IMR-90 (cell line): ENCODE results near the gene KMT2E.

ENCODE experiments used
- BHLHE40 ChIP-seq: fragments of 150-350 bp; IDR thresholded peaks from 2 replicates; pipeline ENCODE4 v1.6.1; 2016; ENCODE audit warnings: mild to moderate bottlenecking, low read depth, low read length
- CHD1 ChIP-seq: IDR thresholded peaks from 2 replicates; pipeline ENCODE4 v1.6.1; 2012; ENCODE audit warnings: low read depth, low read length, improper control_type of control experiment
- CTCF ChIP-seq: conservative IDR thresholded peaks from 2 replicates; pipeline ENCODE4 v1.5.1; 2012; ENCODE audit warnings: mild to moderate bottlenecking, low read depth, low read length, improper control_type of control experiment
- ELK1 ChIP-seq: fragments of 150-350 bp; IDR thresholded peaks from 2 replicates; pipeline ENCODE4 v1.6.1; 2016; ENCODE audit warnings: low read depth, mild to moderate bottlenecking, low read length, moderate library complexity, borderline replicate concordance
- FOS ChIP-seq: fragments of 150-350 bp; IDR thresholded peaks from 2 replicates; pipeline ENCODE4 v1.6.1; 2016; ENCODE audit warnings: low read depth, low read length
- MAFK ChIP-seq: IDR thresholded peaks from 2 replicates; pipeline ENCODE4 v1.6.1; 2012; ENCODE audit warnings: low read depth, low read length, improper control_type of control experiment
- MAZ ChIP-seq: IDR thresholded peaks from 2 replicates; pipeline ENCODE4 v1.6.1; 2012; ENCODE audit warnings: low read depth, mild to moderate bottlenecking, low read length, improper control_type of control experiment, moderate library complexity, borderline replicate concordance
- MXI1 ChIP-seq: IDR thresholded peaks from 2 replicates; pipeline ENCODE4 v1.6.1; 2012; ENCODE audit warnings: low read depth, mild to moderate bottlenecking, low read length, moderate library complexity, borderline replicate concordance
- NFE2L2 ChIP-seq: fragments of 150-350 bp; IDR thresholded peaks from 2 replicates; pipeline ENCODE4 v1.6.1; 2016; ENCODE audit warnings: low read depth, mild to moderate bottlenecking, low read length
- POLR2A ChIP-seq: IDR thresholded peaks from 2 replicates; pipeline ENCODE4 v1.6.1; 2012; ENCODE audit warnings: mild to moderate bottlenecking, low read depth, low read length
- RAD21 ChIP-seq: IDR thresholded peaks from 2 replicates; pipeline ENCODE4 v1.6.1; 2012; ENCODE audit warnings: low read length, improper control_type of control experiment
- SMC3 ChIP-seq: fragments of 150-350 bp; IDR thresholded peaks from 2 replicates; pipeline ENCODE4 v1.6.1; 2016; ENCODE audit warnings: low read depth, mild to moderate bottlenecking, antibody characterized with exemption, low read length, moderate library complexity
- USF2 ChIP-seq: fragments of 150-350 bp; IDR thresholded peaks from 2 replicates; pipeline ENCODE4 v1.6.1; 2017; ENCODE audit warnings: mild to moderate bottlenecking, antibody characterized with exemption, low read length, low read depth

GRCh38 chr7:105122619-105123018 lies 108.6 kb downstream of the KMT2E start:
- TF ChIP-seq CTCF (no peak), CHD1 (no peak), POLR2A (no peak), USF2 (no peak), MAFK (no peak), NFE2L2 (no peak), FOS (no peak), ELK1 (no peak), MXI1 (no peak), RAD21 (no peak), MAZ (no peak), BHLHE40 (no peak), SMC3 (no peak)
